GM21576 (cell line): ENCODE results near the gene FAM209B.
"Not testable (repeated sequence)": the region's sequence is repeated elsewhere in the genome, so short reads cannot be mapped to it uniquely, and the experiment has no call there.

Source experiments
- ATAC-seq: cut with Tn5 transposase; IDR thresholded peaks from one replicate; pipeline ENCODE4 v1.9.1; 2021; ENCODE audit warnings: mild to moderate bottlenecking, moderate library complexity; ENCODE audit not compliant: unreplicated experiment

FAM209B gene

GRCh38 chr20:56532946-56533345, at the start of gene FAM209B:
TSS of gene FAM209B (plus strand) at chr20:56533246. CDS start at chr20:56533342, 96 bp downstream.
- ATAC-seq, result not testable (repeated sequence)

DNA sequence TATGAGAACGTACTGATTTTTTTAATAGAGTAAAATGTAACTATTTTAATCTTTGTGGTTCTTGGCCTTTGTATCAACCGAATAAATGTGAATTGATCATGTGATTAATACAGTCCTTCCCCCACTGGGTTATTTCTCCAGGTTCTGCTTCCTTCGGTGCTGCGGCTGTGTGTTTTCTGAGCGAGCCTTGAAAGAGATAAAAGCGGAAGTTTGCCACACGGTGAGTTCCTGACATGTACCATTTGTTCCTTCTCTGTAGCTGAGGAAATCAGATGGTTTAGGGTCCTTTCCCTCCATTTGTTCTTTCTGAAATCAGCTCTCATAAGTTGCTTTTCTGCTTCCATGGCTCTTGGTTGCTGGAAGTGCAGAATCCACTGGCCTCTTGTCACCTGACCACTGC, 49.1 kb upstream of the FAM209B start:
- ATAC-seq, result no peak

GRCh38 chr20:56487216-56487615, 45.8 kb upstream of the FAM209B start:
- ATAC-seq, result no peak

DNA sequence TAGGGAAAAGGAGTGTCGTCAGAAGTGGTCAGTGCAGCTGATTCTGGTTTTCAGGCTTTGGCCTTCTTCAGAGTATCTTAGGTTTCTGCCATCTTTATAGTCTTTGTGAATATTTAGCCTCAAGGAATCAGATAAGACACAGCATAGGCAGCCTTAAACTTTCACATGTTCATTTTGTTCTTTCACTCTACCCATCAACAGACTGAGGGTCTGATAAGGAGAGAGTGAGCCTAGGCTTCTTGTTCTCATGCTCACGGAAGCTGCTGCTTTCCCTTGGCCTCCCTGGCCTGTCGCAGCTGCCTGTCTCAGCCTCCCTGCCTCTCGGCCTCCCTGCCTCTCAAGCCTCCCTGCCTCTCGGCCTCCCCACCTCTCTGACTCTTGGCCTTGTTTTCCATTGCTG, 44.5 kb upstream of the FAM209B start:
- ATAC-seq, result no peak

- ATAC-seq, result no peak
These were observed 31.9 kb upstream of the FAM209B start for GRCh38 chr20:56501116-56501515.

GRCh38 chr20:56503916-56504315, 29.1 kb upstream of the FAM209B start:
- ATAC-seq, result no peak

DNA sequence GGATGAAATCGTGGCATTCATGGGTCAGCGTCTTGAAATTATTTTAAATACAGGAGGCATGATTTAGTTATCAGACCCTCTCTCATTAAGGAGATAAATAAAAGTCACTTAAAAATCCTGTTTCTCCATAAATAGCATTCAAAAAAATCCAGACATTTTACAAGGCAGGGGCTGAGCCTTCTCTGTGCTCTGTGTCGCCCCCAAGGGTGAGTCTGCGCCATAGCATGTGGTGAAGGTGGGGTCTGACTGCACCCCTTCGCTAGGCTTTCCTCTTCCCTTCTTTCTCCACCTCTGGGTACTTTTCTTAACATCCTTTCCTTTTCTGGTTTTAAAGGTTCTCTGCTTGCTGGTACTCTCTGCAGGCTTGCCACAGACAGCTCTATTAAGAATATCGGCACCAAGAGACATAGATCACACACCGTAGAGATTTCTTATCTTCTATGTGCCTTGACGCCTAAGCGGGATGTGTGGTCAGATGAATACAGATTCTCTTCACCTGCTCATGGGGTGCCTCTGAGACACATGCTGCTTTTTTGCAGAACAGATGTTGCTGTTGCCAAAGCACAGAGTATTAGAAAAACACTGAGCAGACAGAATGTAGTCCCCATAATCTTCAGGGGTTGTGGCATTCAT, 28.6 kb upstream of the FAM209B start:
- ATAC-seq, result no peak

DNA sequence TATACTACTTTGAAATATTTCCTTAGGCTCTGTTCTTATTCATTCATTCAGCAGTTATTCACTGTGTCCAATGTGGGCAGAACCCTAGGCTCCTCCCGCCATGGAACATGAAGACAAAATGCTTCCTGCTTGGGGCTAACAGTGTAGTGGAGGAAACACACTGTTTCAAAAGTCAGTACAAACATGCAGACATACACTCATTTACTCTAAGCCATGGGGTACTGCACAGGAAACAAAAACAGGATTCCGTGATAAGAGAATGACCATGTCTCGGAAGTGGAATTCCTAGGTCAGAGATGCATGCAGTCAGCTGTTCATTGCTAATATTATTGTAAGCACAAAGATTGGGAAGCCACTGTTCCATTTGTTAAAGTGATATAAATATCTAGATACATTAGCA, 26.9 kb upstream of the FAM209B start:
- no peak for ATAC-seq

DNA sequence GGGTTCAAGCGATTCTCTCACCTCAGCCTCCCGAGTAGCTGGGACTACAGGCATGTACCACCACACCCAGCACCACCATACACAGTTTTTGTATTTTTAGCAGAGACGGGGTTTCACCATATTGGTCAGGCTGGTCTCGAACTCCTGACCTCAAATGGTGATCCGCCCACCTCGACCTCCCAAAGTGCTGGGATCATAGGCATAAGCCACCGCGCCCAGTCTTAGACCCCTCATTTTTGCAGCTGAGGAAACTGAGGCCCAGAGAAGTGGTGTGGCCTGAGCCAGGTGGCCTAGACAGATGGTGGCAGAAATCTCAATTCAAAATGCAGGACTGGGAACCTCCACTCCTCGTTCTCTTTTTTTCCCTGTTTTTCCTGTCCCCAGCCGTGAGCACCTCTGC, 21.1 kb upstream of the FAM209B start:
- ATAC-seq, result no peak

GRCh38 chr20:56513161-56514150, 19.6 kb upstream of the FAM209B start:
- ATAC-seq, result no peak

- no peak for ATAC-seq
These were observed 16.4 kb upstream of the FAM209B start for GRCh38 chr20:56516631-56517030.

GRCh38 chr20:56517211-56517610, 15.8 kb upstream of the FAM209B start:
- ATAC-seq, result no peak

DNA sequence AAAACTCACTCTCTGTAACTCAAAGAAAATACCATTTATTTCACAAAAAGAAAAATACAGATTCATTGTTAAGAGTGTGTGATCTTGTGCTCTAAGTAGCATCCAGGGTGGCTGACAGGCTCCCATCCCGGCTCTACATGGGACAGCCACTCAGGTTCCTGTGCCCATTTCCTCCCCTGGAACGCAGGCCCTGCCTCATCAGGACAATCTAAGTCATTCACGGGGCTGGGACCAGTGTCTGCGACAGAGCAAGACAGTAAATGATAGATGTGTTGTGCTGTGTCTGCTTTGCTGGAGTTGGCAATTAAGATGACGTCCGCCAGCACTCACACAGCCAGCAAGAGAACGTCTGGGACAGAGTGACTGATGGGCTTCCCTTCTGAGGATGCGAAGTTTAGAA, 15.4 kb upstream of the FAM209B start:
- no peak for ATAC-seq

GRCh38 chr20:56518126-56518525, 14.9 kb upstream of the FAM209B start:
- no peak for ATAC-seq

GRCh38 chr20:56518721-56519398, 14.2 kb upstream of the FAM209B start:
- ATAC-seq, result no peak

DNA sequence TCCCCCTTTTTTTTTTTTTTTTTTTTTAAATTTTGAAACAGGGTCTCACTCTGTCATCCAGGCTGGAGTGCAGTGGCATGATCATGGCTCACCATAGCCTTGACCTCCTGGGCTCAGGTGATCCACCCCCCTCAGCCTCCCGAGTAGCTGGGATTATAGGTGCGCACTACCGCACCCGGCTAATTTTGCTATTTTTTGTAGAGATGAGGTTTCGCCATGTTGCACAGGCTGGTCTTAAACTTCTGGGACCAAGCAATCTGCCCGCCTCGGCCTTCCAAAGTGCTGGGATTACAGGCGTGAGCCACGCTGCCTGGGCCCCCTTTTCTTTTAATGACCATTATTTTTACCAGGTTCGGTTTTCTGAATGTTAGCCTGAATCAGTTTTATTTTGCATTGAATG, 13.5 kb upstream of the FAM209B start:
- no peak for ATAC-seq

GRCh38 chr20:56520180-56520579, 12.9 kb upstream of the FAM209B start:
- no peak for ATAC-seq

- not testable (repeated sequence) for ATAC-seq
These were observed 12.2 kb upstream of the FAM209B start for GRCh38 chr20:56520746-56521354.

DNA sequence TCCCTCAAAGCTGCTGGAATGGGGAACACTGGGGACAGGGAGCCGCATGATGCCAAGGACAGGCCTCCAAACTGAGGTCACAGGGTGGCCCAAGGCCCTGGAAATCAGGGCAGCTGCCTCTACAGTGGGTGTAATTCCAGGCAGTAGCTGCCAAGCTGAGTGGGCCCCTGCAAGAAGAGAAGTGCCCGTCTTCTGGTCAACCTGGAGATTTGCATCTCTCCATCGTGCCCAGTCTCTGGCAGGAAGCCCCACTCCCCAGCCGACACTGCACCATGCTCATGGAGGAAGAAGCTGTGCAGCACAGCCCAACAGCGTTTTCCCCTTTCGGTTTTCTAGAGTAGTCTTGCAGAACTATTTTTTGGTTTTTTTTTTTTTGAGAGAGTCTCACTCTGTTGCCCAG, 10.7 kb upstream of the FAM209B start:
- ATAC-seq, result no peak

DNA sequence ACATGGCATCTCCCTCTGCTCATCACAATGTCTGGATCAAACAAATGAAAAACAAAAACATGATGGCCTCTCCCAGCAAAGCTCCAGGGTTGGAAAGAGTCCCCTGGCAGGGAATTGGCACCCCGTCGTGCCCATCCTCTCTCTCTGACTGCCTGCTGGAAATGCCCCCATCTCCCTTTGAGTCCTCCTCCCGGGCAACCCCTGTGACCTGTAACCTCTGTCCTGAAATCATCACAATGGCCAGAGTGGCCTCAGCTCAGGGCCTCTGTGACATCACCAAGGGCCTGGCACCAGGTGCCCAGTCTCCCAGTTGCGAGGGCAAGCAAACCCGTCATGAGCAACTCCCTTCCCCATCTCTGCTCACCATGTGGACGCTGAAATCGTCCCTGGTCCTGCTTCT, 8.6 kb upstream of the FAM209B start, which contains the start of gene FAM209A:
FAM209A (plus strand) TSS at position 301 of the 400 bp plus-strand sequence; CDS start at position 366, 65 bp downstream.
- ATAC-seq, result not testable (repeated sequence)

DNA sequence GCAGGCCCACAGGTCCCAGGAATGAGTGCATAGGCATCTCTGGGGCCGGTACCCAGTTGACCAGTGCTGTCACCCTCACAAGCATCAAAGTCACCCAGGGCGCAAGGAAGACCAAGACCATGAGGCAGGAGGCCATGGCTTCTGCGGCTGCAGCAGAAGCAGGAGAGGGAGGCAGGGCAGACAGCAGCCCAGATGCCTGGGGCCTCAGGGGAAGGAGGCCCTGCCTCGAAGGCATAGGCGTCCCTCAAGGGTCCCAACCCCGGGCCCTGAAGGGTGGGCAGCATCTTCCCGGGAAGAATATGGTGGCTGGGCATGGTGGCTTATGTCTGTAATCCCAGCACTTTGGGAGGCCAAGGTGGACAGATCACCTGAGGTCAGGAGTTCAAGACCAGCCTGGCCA, 5.5 kb upstream of the FAM209B start:
- ATAC-seq, result no peak
